Endothelial cell (in vitro differentiated cells): ENCODE data around the gene PDLIM4. TPM values are rescaled to one million over a fixed set of nuclear protein-coding genes. Genes with fewer than 3 reads are reported as not detected.

ENCODE experiments used
- DNase-seq: peaks from one replicate; pipeline ENCODE4 v3.0.0; 2021; ENCODE audit warnings: low spot score
- H3K27ac Mint-ChIP-seq: one replicate; pipeline ENCODE4 v1.8.0; 2021; ENCODE audit warnings: mixed read lengths, inconsistent platforms; ENCODE audit not compliant: unreplicated experiment
- H3K27me3 Mint-ChIP-seq: one replicate; pipeline ENCODE4 v1.8.0; 2021; ENCODE audit warnings: mild to moderate bottlenecking, moderate library complexity, mixed read lengths, inconsistent platforms; ENCODE audit not compliant: unreplicated experiment
- H3K36me3 Mint-ChIP-seq: one replicate; pipeline ENCODE4 v1.8.0; 2021; ENCODE audit warnings: mild to moderate bottlenecking, low read depth, mixed read lengths, inconsistent platforms; ENCODE audit not compliant: unreplicated experiment
- H3K4me1 Mint-ChIP-seq: one replicate; pipeline ENCODE4 v1.8.0; 2021; ENCODE audit warnings: mild to moderate bottlenecking, mixed read lengths, inconsistent platforms; ENCODE audit not compliant: unreplicated experiment
- H3K4me3 Mint-ChIP-seq: one replicate; pipeline ENCODE4 v1.8.0; 2021; ENCODE audit warnings: mild to moderate bottlenecking, mixed read lengths, inconsistent platforms; ENCODE audit not compliant: unreplicated experiment
- H3K9me3 Mint-ChIP-seq: one replicate; pipeline ENCODE4 v1.8.0; 2021; ENCODE audit warnings: mixed read lengths, inconsistent platforms; ENCODE audit not compliant: unreplicated experiment
- total RNA-seq: library from RNA; stranded (reverse); fragmentation: NEBNext Ultra II Directional; extraction: Animal tissue kit (Norgen Biotek cat#: 25700); gene quantifications from one replicate; pipeline ENCODE4 v1.2.1, GENCODE V29; 2021; ENCODE audit not compliant: unreplicated experiment
- TF ChIP-seq, protein P1 (sequence below): fragments of 200-600 bp; sonication (generic); IDR thresholded peaks from one replicate; pipeline ENCODE4 v1.5.0; 2021; ENCODE audit warnings: antibody characterized with exemption; ENCODE audit not compliant: unreplicated experiment

The PDLIM4 gene
- total RNA-seq, 1 donor from 2014 or later, result 8.5 TPM

DNA sequence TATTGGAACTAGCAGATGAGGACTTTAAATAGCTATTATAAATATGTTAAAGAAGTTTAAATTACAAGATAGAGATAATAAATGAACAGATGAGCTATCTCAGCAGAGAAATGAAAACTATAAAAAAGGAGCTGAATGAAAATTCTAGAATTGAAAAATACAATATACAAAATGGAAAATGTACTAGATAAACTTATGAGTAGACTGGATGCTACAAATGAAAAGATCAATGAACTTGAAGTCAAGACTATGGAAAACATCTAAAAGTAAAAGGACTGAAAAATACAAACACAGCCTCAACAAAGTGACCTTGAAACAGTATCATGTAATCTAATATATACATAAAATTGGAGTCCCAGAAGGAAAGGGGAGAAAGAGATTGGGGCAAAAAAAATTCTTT is 10.7 kb upstream of the PDLIM4 start:
- Mint-ChIP-seq H3K4me3 (no peak overlapping the region), H3K27ac (no peak overlapping the region), H3K27me3 (peaks cover 7% of the 10 kb centered on the region), H3K36me3 (peaks cover 11% of the 10 kb centered on the region), H3K9me3 (peaks cover 9% of the 10 kb centered on the region), H3K4me1 (no peaks in the 10 kb centered on the region)
- no peak for DNase-seq
- TF ChIP-seq, protein P1, sequence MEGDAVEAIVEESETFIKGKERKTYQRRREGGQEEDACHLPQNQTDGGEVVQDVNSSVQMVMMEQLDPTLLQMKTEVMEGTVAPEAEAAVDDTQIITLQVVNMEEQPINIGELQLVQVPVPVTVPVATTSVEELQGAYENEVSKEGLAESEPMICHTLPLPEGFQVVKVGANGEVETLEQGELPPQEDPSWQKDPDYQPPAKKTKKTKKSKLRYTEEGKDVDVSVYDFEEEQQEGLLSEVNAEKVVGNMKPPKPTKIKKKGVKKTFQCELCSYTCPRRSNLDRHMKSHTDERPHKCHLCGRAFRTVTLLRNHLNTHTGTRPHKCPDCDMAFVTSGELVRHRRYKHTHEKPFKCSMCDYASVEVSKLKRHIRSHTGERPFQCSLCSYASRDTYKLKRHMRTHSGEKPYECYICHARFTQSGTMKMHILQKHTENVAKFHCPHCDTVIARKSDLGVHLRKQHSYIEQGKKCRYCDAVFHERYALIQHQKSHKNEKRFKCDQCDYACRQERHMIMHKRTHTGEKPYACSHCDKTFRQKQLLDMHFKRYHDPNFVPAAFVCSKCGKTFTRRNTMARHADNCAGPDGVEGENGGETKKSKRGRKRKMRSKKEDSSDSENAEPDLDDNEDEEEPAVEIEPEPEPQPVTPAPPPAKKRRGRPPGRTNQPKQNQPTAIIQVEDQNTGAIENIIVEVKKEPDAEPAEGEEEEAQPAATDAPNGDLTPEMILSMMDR, result no peak

DNA sequence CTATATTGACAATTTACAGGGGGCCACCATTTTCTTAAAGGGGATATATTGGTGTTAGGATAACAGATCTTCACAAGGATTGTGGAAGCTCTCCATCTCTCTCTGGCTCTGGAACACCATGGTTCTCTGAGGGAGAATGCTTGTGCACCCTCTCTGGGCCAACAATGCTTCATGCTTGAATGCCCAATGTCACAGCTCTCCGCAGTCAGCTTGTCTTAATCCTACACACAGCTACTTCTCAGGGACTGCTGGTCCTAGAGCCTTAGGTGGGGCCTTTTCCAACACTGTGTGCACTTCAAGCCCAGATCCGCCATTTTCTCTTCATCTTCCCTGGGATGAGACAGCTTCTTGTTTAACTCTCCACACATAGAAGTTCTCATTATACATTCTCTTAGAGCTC is 6.9 kb upstream of the PDLIM4 start:
- Mint-ChIP-seq H3K4me1 (no peaks in the 10 kb centered on the region), H3K27me3 (peaks cover 3% of the 10 kb centered on the region), H3K9me3 (no peaks in the 10 kb centered on the region), H3K36me3 (no peaks in the 10 kb centered on the region), H3K27ac (no peak overlapping the region), H3K4me3 (no peak overlapping the region)
- DNase-seq, result no peak
- TF ChIP-seq, protein P1, result no peak

DNA sequence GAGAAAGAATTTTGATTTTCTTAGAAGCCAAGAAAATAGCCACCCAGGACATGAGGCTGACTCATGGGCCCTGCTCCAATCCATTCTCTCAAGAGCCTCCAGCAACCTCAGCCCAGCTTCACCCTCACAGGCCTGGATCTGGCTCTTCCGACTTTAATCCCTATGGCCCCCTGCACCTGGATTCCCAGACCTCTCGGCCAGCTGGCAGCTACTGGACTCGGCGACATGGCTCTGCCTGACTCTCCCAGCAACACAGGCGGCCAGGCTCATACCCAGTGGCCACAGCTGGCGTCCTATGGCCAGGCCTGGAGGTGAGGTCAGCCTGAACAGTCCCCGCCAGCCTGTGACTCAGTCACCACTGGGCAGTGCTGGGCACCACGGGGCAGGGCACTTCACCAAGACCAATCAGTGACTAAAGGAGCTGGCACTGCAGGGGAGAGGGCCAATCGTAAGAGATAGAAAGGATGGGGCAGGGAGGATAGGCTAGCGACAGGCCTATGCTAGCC is 6.2 kb upstream of the PDLIM4 start:
- peaks cover 3% of the 10 kb centered on the region for H3K27me3 Mint-ChIP-seq
- no peak overlapping the region for H3K27ac Mint-ChIP-seq
- H3K4me1 Mint-ChIP-seq, result no peaks in the 10 kb centered on the region
- no peak overlapping the region for H3K4me3 Mint-ChIP-seq
- DNase-seq, result no peak
- TF ChIP-seq, protein P1, result no peak
- H3K36me3 Mint-ChIP-seq, result no peaks in the 10 kb centered on the region
- H3K9me3 Mint-ChIP-seq, result no peaks in the 10 kb centered on the region

DNA sequence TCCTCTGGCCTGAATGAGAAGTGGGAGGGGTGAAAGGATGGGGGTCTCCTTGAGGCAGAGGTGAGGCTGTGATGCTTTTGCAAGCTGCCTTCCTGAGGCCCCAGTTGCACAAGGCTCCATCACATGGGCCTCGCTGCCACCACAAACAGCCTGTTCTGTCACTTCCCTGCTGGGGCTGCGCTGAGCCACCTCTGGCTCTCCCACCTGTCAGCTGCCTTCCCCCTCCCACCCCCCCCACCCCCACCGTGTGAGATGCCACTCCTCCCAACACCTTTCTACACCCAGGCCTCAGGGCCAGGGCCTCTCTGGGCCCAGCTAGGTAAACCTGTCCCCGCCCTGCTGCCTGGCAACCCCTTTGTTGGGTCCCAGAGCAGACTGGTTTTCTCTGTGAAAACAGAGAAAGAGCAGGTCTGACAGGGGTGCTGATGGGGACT is 4.5 kb upstream of the PDLIM4 start:
- Mint-ChIP-seq H3K36me3 (no peaks in the 10 kb centered on the region), H3K27ac (no peak overlapping the region), H3K4me1 (no peaks in the 10 kb centered on the region), H3K27me3 (peaks cover 3% of the 10 kb centered on the region), H3K9me3 (no peaks in the 10 kb centered on the region), H3K4me3 (no peak overlapping the region)
- no peak for DNase-seq
- TF ChIP-seq, protein P1, result no peak

DNA sequence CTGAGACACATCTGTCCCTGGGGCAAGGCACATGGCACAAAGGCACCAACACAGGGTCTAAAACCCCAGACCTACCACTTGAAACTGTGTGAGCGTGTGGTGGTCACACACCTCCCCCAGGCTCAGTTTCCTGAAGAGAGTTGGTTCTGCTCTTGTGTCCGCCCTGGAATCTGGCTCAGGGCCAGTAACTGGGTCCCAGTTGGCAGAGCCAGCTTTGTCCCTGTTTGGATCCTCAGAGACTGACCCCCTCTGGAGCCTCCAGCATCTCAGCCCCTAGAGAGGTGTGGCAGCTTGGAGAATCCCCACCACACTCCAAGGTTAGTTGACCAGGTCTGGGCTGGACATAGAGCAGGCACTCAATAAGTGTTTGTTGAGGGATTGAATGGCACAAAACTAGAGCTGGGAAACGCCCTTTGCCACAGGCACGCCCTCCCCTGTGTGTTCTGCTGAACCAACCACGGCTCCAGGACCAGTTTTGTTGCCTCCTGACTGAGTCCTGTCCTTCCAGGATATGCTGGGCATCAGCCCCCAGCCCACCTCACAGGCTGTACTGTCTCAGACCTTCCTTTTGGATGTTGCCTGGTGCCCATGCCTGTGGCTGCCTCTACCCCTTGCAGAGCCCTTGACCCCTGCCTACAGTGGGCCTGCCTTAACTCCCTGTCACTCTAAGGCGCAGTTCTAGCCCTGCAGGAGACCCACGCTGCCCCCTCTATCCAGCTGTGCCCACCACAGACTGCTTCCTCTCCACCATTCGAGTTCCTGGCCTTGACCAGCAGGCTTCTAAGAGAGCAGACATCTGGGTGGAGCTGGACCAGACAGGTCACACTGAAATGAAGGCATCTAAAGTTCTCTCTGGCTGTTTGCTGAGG is 3.8 kb upstream of the PDLIM4 start:
- no peak for DNase-seq

More for the DNA sequence above, 3.8 kb upstream of the PDLIM4 start:
- H3K4me3 Mint-ChIP-seq, result no peak overlapping the region
- no peaks in the 10 kb centered on the region for H3K9me3 Mint-ChIP-seq
- no peak overlapping the region for H3K27ac Mint-ChIP-seq
- TF ChIP-seq, protein P1, result no peak
- peaks cover 3% of the 10 kb centered on the region for H3K27me3 Mint-ChIP-seq
- H3K4me1 Mint-ChIP-seq, result peaks cover 2% of the 10 kb centered on the region
- no peaks in the 10 kb centered on the region for H3K36me3 Mint-ChIP-seq
